ENCODE measurements around the gene CLCN3.

DNA sequence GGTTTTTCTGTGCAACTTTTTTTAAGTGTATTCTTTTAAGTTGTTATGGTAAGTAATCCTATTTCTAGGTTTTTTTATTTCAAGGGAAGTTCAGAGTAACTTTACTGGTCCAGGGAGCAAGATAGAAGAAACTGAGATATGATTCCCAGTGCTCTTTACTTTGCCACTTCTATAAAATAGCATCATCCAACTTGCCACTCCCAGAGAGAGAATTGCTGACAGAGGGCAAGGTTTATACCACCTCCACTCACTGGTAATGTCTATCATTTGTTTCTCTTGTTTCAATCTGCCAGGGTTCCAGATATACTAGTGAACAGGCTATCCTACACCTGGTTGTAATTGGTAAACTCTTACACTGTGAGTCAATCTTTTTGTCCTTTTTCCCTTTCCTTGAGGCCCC, 3.5 kb upstream of the CLCN3 start:
- TF ChIP-seq, protein P1, sequence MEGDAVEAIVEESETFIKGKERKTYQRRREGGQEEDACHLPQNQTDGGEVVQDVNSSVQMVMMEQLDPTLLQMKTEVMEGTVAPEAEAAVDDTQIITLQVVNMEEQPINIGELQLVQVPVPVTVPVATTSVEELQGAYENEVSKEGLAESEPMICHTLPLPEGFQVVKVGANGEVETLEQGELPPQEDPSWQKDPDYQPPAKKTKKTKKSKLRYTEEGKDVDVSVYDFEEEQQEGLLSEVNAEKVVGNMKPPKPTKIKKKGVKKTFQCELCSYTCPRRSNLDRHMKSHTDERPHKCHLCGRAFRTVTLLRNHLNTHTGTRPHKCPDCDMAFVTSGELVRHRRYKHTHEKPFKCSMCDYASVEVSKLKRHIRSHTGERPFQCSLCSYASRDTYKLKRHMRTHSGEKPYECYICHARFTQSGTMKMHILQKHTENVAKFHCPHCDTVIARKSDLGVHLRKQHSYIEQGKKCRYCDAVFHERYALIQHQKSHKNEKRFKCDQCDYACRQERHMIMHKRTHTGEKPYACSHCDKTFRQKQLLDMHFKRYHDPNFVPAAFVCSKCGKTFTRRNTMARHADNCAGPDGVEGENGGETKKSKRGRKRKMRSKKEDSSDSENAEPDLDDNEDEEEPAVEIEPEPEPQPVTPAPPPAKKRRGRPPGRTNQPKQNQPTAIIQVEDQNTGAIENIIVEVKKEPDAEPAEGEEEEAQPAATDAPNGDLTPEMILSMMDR (IDR thresholded peaks at IDR 0.05) = no peak
- no peak for TF ChIP-seq POLR2AphosphoS5 (IDR thresholded peaks at IDR 0.05)
- no peak for TF ChIP-seq POLR2A (IDR thresholded peaks at IDR 0.05)
